ENCODE measurements around the gene ARHGAP10.
"Not testable (repeated sequence)": the region's sequence is repeated elsewhere in the genome, so short reads cannot be mapped to it uniquely, and the experiment has no call there.

ARHGAP10 gene

GRCh38 chr4:147991543-147992283, 259.8 kb downstream of the ARHGAP10 start:
- no peak for DNase-seq (ENCODE audit: low read depth, low spot score)

DNA sequence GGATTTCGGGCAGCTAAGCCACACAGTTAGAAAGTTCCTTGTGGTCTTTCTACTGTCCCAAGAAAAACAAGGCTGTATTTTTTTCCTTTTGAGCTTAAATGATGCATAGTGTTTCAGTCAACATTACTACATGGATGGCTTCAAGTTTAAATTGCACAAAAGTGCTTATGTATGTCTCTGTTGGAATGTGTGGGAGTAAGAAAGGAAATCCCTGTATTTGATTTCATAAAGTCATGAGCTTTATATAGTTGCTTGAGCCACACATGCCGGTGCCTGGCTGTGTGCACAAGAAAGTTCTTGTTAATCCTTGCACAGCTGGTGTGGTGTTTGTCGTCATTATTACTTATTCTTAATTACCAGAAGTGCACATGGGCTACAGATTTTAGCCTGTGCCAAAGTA, 262.2 kb downstream of the ARHGAP10 start:
- DNase-seq (ENCODE audit: low read depth, low spot score): no peak

GRCh38 chr4:147994491-147995385, 262.9 kb downstream of the ARHGAP10 start:
- DNase-seq (ENCODE audit: low read depth, low spot score): no peak

- no peak for DNase-seq (ENCODE audit: low read depth, low spot score)
Measured at GRCh38 chr4:147996859-147997258, 265.0 kb downstream of the ARHGAP10 start.

- not testable (repeated sequence) for DNase-seq (ENCODE audit: low read depth, low spot score)
Measured at GRCh38 chr4:148000038-148000437, 268.1 kb downstream of the ARHGAP10 start.

DNA sequence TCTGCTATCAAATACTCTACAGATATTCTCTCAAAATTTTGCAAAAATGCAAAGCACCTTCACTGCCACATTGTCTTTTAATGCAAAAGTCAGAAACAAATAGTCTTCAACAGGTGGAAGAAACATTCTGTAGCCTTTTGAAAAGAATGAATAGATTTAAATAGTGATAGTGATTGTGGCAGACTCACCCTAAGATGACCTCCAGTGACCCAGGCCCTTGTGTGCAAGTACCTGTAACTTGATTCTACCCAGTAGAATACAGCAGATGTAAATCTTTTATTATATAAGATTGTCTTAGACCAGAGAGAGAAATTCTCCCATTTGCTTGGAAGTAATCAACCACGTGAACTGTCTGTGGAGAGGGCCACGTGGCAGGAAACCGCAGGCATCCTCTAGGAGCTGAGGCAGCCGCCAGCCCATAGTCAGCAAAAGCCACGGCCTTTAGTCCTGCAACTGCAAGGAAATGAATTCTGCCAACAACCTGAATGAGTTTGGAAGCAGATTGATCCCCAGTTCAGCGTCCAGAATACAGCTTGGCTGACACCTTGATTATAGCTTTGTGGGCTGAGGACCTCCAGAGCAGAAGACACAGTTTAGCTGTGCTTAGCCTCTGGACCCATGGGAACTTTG, 272.5 kb downstream of the ARHGAP10 start:
- DNase-seq (ENCODE audit: low read depth, low spot score): no peak

GRCh38 chr4:148006001-148006400, 274.1 kb downstream of the ARHGAP10 start:
- DNase-seq (ENCODE audit: low read depth, low spot score): no peak

DNA sequence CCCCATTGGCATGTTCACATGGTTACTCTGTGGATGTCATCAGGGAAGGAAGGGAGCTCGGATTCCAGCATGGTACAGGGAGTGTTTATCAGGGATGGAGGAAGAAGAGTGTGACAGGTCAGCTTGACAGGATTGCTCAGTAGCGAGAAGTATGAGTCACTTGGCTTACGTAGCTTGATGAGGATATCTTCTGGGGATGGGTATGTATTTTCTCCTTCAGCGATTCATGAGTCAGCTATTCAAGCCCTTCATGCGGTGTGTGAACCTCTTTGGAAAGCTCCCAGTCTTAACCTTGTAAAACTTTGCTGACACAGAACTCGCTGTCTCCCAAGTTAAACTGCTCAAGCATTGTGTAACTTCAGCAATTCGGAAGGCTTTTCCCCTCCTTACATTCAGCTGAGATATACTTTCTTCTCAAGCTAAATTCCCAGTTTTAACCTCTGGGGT, 275.4 kb downstream of the ARHGAP10 start:
- no peak for DNase-seq (ENCODE audit: low read depth, low spot score)

- no peak for DNase-seq (ENCODE audit: low read depth, low spot score)
Measured at GRCh38 chr4:148007792-148008191, 275.9 kb downstream of the ARHGAP10 start.

DNA sequence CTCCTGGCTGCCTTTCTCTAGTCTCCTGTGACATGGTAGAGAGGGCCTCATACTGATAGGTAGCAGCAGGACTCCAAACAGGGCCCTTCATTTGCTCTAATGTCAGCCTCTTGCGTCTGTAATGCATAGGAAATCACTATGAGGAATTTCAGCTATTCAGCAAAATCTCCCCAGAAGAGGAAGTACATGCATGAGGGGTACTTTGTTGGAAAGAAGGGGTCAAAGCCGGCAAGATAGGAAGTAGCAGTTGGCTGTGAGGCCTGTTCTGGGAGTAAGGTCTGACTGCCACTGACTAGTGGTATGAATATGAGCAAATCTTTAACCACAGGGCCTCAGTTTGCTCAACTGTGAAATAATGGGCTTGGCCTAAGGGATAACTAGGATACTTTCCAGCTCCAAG, 283.2 kb downstream of the ARHGAP10 start:
- DNase-seq (ENCODE audit: low read depth, low spot score): no peak

DNA sequence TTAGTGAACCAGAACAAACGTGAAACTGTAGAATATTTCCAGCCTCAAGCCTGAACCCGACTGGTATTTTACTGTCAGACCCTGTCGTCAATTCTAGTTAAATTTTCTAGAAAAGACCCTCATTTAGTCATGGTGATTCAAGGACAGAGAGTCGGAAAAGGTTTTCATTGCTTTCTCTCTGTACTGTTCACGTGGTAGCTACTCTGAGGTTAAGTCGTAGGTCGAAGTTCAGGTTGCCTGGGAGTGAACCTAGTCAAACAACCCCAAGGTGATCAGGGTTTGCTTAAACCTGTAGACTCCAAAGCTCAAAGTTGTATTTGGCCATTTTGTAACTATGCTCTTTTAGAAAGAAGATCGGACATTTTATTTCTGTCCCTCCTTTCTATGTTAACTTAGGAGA, 283.6 kb downstream of the ARHGAP10 start:
- DNase-seq (ENCODE audit: low read depth, low spot score): no peak

DNA sequence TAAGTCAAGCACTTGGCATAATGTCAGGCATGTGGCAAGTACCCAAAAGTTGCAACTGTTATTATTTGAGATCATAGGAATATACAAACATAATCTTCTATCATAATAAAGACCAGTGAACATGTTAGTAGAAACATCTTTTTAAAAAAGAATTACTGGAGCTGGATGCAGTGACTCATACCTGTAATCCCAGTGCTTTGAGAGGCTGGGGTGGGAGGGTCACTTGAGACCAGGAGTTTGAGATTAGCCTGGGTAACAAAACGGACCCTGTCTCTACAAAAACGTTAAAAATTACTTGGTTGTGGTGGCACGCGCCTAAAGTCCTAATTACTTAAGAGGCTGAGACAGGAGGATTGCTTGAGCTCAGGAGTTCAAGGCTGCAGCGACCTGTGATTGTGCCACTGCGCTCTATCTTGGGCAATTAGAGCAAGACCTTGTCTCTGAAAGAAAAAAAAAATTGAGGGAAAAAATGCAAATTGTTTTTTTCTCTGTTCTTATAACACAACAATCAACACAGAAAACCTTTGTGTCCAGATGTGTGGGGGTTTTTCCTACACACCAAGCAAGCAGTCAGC, 284.3 kb downstream of the ARHGAP10 start:
- DNase-seq (ENCODE audit: low read depth, low spot score): no peak

- DNase-seq (ENCODE audit: low read depth, low spot score): no peak
Measured at GRCh38 chr4:148017801-148018200, 285.9 kb downstream of the ARHGAP10 start.

DNA sequence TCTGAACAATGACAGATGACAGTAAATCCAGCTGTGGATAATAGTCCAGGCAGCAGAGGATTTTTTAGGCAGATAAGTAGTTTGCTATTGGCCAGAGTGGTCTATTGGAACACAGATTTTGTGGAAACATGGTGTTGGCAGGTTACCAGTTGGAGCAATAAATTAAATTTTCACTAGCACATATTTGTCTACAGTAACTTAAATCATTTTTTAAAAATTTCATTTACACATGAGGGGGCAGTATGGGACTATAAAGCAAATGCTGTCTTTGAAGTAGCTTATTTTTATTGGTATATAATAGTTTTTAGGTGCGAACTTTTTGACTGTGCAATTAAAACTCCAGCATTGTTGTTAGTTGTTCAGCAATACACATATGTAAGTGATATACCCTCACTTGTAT, 289.8 kb downstream of the ARHGAP10 start:
- no peak for DNase-seq (ENCODE audit: low read depth, low spot score)

- no peak for DNase-seq (ENCODE audit: low read depth, low spot score)
Measured at GRCh38 chr4:148022975-148023374, 291.1 kb downstream of the ARHGAP10 start.

GRCh38 chr4:148023512-148024181, 291.8 kb downstream of the ARHGAP10 start:
- no peak for DNase-seq (ENCODE audit: low read depth, low spot score)

DNA sequence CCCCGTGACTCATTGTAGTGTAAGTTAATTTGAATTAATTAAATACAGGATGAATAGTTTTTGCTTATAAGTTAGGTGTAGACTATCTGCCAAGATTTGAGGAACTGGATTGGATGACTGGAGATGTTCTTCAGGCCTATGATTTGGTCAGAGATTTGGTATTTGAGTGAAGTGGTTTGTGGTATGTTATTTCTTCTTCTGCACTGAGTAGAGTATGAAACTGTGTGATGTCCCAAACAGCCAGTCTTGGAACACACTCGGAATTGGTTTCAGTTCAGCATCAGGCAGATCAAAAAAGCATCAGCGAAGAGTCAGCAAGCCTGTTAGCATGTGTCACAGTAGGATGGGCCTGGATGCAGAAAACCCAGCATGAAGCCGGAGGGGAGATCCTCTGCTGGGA, 294.1 kb downstream of the ARHGAP10 start:
- DNase-seq (ENCODE audit: low read depth, low spot score): no peak

- no peak for DNase-seq (ENCODE audit: low read depth, low spot score)
Measured at GRCh38 chr4:148027201-148027600, 295.3 kb downstream of the ARHGAP10 start.

- no peak for DNase-seq (ENCODE audit: low read depth, low spot score)
Measured at GRCh38 chr4:148029781-148030180, 297.9 kb downstream of the ARHGAP10 start.

- DNase-seq (ENCODE audit: low read depth, low spot score): no peak
Measured at GRCh38 chr4:148030193-148030873, 298.4 kb downstream of the ARHGAP10 start.

DNA sequence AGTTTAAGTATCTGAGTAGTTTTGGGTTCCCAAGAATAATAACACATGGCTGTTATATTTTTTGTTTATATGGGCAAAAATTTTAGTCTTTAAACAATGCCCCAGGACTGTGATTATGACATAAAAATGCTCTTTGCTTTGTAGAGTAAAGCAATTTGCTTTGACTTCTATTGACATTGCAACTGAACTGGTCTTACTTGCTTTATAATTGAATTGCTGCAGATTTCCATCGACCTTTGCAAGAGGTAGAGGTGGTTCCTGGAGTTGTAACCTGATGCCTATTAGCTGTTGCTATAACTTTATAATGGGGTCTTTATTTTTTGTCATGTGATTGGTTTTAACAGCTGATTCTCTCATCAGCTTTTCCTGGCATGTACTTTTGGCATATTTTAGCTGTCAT, 302.9 kb downstream of the ARHGAP10 start:
- DNase-seq (ENCODE audit: low read depth, low spot score): no peak

Data from activated naive CD8-positive, alpha-beta T cell treated with anti-CD3 and anti-CD28 coated beads, Interleukin-2, amount 50 U/mL, for 16 hours (primary cell).